Measurements from ENCODE around the gene PTK6. TPM values are rescaled to one million over a fixed set of nuclear protein-coding genes. Genes with fewer than 3 reads are reported as not detected.

The PTK6 gene
- polyA plus RNA-seq, 4 donors, result 0.56 to 87.0 (median 47.5) TPM

DNA sequence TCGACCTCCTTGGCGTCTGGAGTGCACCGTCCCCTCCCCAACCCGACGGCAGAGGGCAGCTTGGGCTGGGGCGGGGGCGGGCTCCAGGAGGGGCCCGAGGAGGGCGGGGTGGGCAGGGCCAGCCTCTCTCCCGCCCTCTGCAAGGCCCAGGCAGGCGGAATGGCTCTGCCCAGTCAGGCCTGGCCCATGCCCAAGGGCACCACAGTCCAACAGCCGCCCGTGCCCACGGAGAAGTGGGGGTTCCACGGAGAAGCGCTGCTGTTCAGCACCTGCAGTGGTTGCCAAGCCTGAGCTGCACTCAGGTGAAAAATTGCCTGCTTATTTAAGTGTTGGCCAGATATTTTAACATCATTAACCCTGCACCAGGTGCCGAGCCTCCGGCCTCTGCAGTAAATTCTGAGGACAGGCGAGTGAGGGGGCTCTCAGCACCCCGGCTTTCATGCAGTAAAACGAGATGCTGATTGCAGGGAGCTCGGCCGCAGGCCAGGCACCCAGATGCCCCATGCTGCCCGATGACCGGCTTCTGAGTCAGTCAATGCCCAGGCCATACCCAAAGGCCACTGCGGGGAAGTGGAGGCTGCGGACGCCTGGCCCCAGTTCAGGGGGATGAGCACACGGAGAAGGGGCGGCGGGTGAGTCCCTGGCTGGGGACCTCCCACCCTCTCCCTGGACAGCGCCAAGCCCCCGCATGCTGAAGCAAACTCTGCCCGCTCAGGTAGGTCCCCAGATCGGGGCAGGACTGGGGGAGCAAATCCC is 10.7 kb upstream of the PTK6 start, which contains the start of gene SRMS:
TSS of gene SRMS (minus strand) at position 25 of the 756 bp plus-strand sequence. CDS start 286 bp downstream, outside the sequence.
- Histone ChIP-seq H3K27ac (ENCODE audit: low read depth in 1 of 3, low read length in 2 of 3) (no peak within 1 kb of the TSS), H3K36me3 (ENCODE audit: control insufficient read depth in 3 of 3, insufficient read depth in 2 of 3, low read depth in 1 of 3, low read length in 3 of 3) (no peaks in the 10 kb centered on the region), H3K4me1 (ENCODE audit: control insufficient read depth in 3 of 3, insufficient read depth in 2 of 3, low read depth in 1 of 3, low read length in 2 of 3) (peaks cover 0 to 25% (median 0%) of the 10 kb centered on the region in 3 donors), H3K27me3 (ENCODE audit: control insufficient read depth in 3 of 3, insufficient read depth in 3 of 3, low read length in 3 of 3) (peaks cover 5 to 47% (median 8%) of the 10 kb centered on the region in 3 donors), H3K4me3 (ENCODE audit: low read depth in 1 of 3, low read length in 3 of 3) (no peak within 1 kb of the TSS), H3K9me3 (ENCODE audit: control insufficient read depth in 2 of 2, insufficient read depth in 1 of 2, low read depth in 1 of 2, low read length in 1 of 2) (no peaks in the 10 kb centered on the region)
- FAIRE-seq (no peak), DNase-seq (no peak)
- 45 to 53% (median 47%) methylated on average over 31 to 35 of the region's 35 CpGs for WGBS, 3 donors

DNA sequence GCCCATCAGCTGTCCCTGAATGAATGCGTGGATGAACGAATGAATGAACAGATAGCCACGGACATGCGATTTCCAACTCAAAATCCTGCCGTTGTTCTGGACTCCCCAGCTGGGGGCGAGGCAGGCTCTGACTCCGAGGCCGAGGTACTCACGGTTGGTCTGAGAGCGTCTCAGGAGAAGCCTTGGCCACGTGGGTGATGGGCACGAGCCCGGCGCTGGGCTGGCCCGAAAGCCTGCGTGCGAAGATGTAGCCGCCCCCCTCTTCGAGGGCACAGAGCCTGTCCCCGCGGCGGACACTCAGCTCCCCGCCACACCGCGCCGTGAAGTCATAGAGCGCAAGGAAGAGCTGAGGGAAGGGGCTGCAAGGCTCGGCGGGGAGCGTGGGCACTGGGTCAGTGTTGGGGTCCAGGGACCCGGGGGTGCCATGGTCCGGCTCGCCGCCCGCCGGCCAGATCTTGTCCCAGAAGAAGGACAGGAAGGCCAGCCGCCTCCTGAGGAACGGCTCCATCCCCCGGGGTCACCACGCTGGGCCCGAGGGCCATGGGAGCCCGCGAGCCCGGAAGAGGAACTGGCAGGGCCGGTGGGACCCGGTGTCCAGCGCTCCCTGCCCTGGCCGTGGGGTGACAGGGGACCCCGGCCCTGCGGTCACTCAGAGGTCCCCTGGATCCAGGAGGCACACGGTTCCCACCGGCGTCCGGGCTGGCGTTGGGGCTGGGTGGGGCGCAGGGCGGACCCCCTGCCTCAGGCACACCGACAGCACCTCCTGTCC is 10.0 kb upstream of the PTK6 start:
- no peak overlapping the region for H3K4me3 ChIP-seq (ENCODE audit: low read depth in 1 of 3, low read length in 3 of 3)
- peaks cover 0 to 25% (median 0%) of the 10 kb centered on the region in 3 donors for H3K4me1 ChIP-seq (ENCODE audit: control insufficient read depth in 3 of 3, insufficient read depth in 2 of 3, low read depth in 1 of 3, low read length in 2 of 3)
- 53 to 62% (median 58%) methylated on average over 38 to 58 of the region's 58 CpGs for WGBS, 3 donors
- no peak overlapping the region for H3K27ac ChIP-seq (ENCODE audit: low read depth in 1 of 3, low read length in 2 of 3)
- no peaks in the 10 kb centered on the region for H3K9me3 ChIP-seq (ENCODE audit: control insufficient read depth in 2 of 2, insufficient read depth in 1 of 2, low read depth in 1 of 2, low read length in 1 of 2)
- FAIRE-seq, result no peak
- H3K36me3 ChIP-seq (ENCODE audit: control insufficient read depth in 3 of 3, insufficient read depth in 2 of 3, low read depth in 1 of 3, low read length in 3 of 3), result no peaks in the 10 kb centered on the region
- H3K27me3 ChIP-seq (ENCODE audit: control insufficient read depth in 3 of 3, insufficient read depth in 3 of 3, low read length in 3 of 3), result peaks cover 5 to 47% (median 8%) of the 10 kb centered on the region in 3 donors
- no peak for DNase-seq

DNA sequence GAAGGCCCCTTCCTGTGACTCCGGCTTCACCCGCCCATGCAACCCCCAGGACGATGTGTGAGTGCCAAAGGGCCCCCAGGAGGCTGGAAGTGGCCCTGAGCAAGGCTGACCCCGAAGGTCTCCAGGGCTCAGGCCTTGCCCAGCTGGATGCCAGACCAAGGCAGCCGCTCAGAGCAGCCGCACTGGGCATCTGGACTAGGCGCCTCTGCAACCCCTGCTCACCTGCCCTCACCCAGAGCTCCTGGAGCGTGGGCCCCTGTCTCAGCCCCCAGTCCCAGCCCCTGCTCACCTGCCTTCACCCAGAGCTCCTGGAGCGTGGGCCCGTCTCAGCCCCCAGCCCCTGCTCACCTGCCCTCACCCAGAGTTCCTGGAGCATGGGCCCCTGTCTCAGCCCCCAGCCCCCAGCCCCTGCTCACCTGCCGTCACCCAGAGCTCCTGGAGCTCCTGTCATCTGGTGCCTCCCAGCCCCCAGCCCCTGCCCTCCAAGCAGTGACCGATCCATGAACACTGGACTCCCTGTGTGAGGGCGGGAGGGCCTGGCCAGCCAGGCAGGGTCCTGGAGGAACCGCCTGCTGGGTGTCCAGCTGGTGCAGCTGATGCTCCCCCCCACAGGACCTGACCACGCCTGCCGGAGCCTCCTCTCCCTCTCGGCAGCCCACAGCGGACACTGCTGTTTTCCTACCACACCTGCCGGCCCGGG is 9.2 kb upstream of the PTK6 start:
- no peak overlapping the region for H3K4me3 ChIP-seq (ENCODE audit: low read depth in 1 of 3, low read length in 3 of 3)
- H3K9me3 ChIP-seq (ENCODE audit: control insufficient read depth in 2 of 2, insufficient read depth in 1 of 2, low read depth in 1 of 2, low read length in 1 of 2), result no peaks in the 10 kb centered on the region
- peaks cover 5 to 47% (median 8%) of the 10 kb centered on the region in 3 donors for H3K27me3 ChIP-seq (ENCODE audit: control insufficient read depth in 3 of 3, insufficient read depth in 3 of 3, low read length in 3 of 3)
- H3K4me1 ChIP-seq (ENCODE audit: control insufficient read depth in 3 of 3, insufficient read depth in 2 of 3, low read depth in 1 of 3, low read length in 2 of 3), result peaks cover 0 to 25% (median 0%) of the 10 kb centered on the region in 3 donors
- WGBS, 3 donors, result 35 to 70% (median 49%) methylated on average over 17 to 20 of the region's 20 CpGs
- no peak for FAIRE-seq
- no peak for DNase-seq
- H3K27ac ChIP-seq (ENCODE audit: low read depth in 1 of 3, low read length in 2 of 3), result no peak overlapping the region
- H3K36me3 ChIP-seq (ENCODE audit: control insufficient read depth in 3 of 3, insufficient read depth in 2 of 3, low read depth in 1 of 3, low read length in 3 of 3), result no peaks in the 10 kb centered on the region

DNA sequence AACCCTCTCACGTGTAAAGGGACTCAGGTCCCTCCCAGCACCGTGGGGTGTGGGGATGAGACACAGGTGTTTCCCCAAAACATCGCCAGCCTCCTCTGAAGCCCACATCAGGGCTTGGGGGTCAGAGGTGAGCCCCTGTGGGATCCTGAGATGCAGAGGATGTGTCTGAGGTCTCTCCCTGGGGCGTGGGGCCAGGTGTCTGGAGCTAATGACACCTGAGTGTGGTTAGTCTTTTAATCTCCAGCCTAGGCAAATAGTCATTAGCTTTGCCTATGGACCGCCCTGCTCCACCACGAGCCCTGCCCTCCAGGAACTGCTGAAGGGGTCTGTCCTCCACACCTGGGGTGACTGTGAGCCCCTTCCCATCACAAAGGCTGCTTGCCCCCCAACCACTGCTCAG is 8.6 kb upstream of the PTK6 start:
- Histone ChIP-seq H3K4me3 (ENCODE audit: low read depth in 1 of 3, low read length in 3 of 3) (no peak overlapping the region), H3K27ac (ENCODE audit: low read depth in 1 of 3, low read length in 2 of 3) (peak overlapping the region in 1 of 3 donors; percentile 69), H3K27me3 (ENCODE audit: control insufficient read depth in 3 of 3, insufficient read depth in 3 of 3, low read length in 3 of 3) (peaks cover 5 to 44% (median 8%) of the 10 kb centered on the region in 3 donors), H3K4me1 (ENCODE audit: control insufficient read depth in 3 of 3, insufficient read depth in 2 of 3, low read depth in 1 of 3, low read length in 2 of 3) (peaks cover 0 to 25% (median 0%) of the 10 kb centered on the region in 3 donors), H3K9me3 (ENCODE audit: control insufficient read depth in 2 of 2, insufficient read depth in 1 of 2, low read depth in 1 of 2, low read length in 1 of 2) (no peaks in the 10 kb centered on the region), H3K36me3 (ENCODE audit: control insufficient read depth in 3 of 3, insufficient read depth in 2 of 3, low read depth in 1 of 3, low read length in 3 of 3) (no peaks in the 10 kb centered on the region)
- 12 to 43% (median 17%) methylated on average over 6 of the region's 6 CpGs for WGBS, 3 donors
- no peak for FAIRE-seq
- DNase-seq, result peak in 1 of 2 donors; percentile 51

DNA sequence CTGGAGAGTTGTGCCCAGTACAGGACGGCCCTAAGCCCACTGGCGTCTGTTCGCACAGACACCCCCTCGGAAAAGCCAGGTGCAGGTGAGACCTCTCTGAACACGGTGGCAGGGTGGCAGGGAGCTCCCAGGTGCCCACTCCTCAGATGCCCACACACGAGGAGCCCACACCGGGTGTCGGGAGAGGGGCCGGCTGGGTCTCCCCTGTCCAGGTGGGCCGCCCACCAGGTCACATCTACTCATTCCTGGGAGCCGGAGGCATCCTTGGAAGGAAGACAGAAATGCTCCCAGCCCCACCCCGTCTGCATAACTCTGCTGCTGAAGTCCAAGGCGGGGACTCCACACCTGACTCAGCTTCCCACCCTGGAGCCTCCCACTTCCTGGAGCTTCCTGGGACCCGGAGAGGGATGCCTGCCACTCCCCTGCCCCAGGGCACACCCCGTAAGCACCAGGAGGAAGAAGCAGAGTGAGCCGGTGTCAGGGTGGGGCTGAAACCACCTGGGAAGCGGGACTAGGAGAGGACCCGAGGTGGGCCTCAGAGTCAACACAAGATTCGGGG is 7.9 kb upstream of the PTK6 start:
- DNase-seq (peak; percentile 85 to 87), FAIRE-seq (no peak)
- Histone ChIP-seq H3K27me3 (ENCODE audit: control insufficient read depth in 3 of 3, insufficient read depth in 3 of 3, low read length in 3 of 3) (peaks cover 5 to 42% (median 8%) of the 10 kb centered on the region in 3 donors), H3K9me3 (ENCODE audit: control insufficient read depth in 2 of 2, insufficient read depth in 1 of 2, low read depth in 1 of 2, low read length in 1 of 2) (no peaks in the 10 kb centered on the region), H3K4me1 (ENCODE audit: control insufficient read depth in 3 of 3, insufficient read depth in 2 of 3, low read depth in 1 of 3, low read length in 2 of 3) (peaks cover 0 to 25% (median 0%) of the 10 kb centered on the region in 3 donors), H3K27ac (ENCODE audit: low read depth in 1 of 3, low read length in 2 of 3) (peak overlapping the region in 2 of 3 donors; percentile 14 to 69), H3K36me3 (ENCODE audit: control insufficient read depth in 3 of 3, insufficient read depth in 2 of 3, low read depth in 1 of 3, low read length in 3 of 3) (no peaks in the 10 kb centered on the region), H3K4me3 (ENCODE audit: low read depth in 1 of 3, low read length in 3 of 3) (no peak overlapping the region)
- WGBS, 3 donors, result 17 to 63% (median 43%) methylated on average over 18 to 19 of the region's 19 CpGs

DNA sequence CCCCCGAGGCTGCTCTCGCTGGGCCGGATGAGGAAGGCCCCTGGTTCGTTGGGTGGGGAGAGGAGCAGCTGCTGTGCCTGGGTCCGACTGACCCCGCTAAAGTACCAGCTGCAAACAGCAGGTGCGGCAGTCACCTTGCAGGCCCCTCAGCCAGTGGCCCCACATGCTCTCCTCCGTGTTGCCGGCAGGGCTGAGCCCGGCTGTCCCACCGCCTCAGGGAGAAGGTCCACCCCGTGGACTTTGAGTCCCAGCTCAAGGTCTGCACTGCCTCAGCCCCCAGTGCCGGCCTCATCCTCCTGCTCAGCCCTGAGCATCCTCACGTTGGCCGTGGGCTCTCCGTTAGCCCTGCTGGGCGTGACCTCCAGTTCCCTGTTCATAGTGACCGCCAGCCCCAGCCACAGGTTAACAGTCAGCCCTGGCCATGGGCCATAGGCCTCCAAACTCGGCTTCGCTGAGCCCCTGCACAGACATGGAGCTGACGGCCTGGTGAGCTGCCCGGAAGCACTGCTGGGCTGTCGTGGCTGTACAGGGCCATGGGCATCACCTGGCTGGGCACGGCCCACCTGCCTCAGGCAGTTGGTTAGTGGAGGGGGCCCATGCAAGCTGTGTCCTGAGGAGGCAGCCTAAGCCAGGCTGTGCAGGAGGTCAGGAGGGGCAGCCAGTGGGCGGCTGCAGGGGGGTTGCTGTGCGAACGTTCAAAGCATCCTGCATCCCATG is 7.2 kb upstream of the PTK6 start:
- Histone ChIP-seq H3K36me3 (ENCODE audit: control insufficient read depth in 3 of 3, insufficient read depth in 2 of 3, low read depth in 1 of 3, low read length in 3 of 3) (no peaks in the 10 kb centered on the region), H3K27me3 (ENCODE audit: control insufficient read depth in 3 of 3, insufficient read depth in 3 of 3, low read length in 3 of 3) (peaks cover 2 to 38% (median 8%) of the 10 kb centered on the region in 3 donors), H3K4me3 (ENCODE audit: low read depth in 1 of 3, low read length in 3 of 3) (no peak overlapping the region), H3K9me3 (ENCODE audit: control insufficient read depth in 2 of 2, insufficient read depth in 1 of 2, low read depth in 1 of 2, low read length in 1 of 2) (no peaks in the 10 kb centered on the region), H3K4me1 (ENCODE audit: control insufficient read depth in 3 of 3, insufficient read depth in 2 of 3, low read depth in 1 of 3, low read length in 2 of 3) (peaks cover 0 to 25% (median 0%) of the 10 kb centered on the region in 3 donors), H3K27ac (ENCODE audit: low read depth in 1 of 3, low read length in 2 of 3) (no peak overlapping the region)
- DNase-seq, result peak in 1 of 2 donors; percentile 78
- FAIRE-seq, result no peak
- 25 to 57% (median 32%) methylated on average over 25 to 27 of the region's 27 CpGs for WGBS, 3 donors

DNA sequence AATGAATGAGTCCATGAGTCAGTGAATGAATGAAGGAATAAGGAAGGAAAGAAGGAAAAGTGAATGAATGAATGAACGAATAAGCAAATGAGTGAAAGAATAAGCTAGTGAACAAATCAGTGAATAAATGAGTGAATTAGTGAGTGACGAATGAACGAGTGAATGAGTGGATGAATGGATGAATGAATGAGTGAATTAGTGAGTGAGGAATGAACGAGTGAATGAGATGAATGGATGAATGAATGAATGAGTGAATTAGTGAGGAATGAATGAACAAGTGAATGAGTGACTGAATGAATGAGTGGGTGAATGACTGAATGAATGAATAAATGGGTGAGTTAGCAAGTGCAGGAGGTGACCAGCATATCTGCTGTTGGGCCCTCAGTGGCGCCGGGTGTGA is 6.6 kb upstream of the PTK6 start:
- H3K9me3 ChIP-seq (ENCODE audit: control insufficient read depth in 2 of 2, insufficient read depth in 1 of 2, low read depth in 1 of 2, low read length in 1 of 2), result no peaks in the 10 kb centered on the region
- WGBS, 3 donors, result 60 to 84% (median 81%) methylated on average over 6 of the region's 6 CpGs
- H3K4me3 ChIP-seq (ENCODE audit: low read depth in 1 of 3, low read length in 3 of 3), result no peak overlapping the region
- H3K36me3 ChIP-seq (ENCODE audit: control insufficient read depth in 3 of 3, insufficient read depth in 2 of 3, low read depth in 1 of 3, low read length in 3 of 3), result no peaks in the 10 kb centered on the region
- FAIRE-seq, result no peak
- peaks cover 0 to 25% (median 0%) of the 10 kb centered on the region in 3 donors for H3K4me1 ChIP-seq (ENCODE audit: control insufficient read depth in 3 of 3, insufficient read depth in 2 of 3, low read depth in 1 of 3, low read length in 2 of 3)
- no peak overlapping the region for H3K27ac ChIP-seq (ENCODE audit: low read depth in 1 of 3, low read length in 2 of 3)
- peaks cover 0 to 33% (median 8%) of the 10 kb centered on the region in 3 donors for H3K27me3 ChIP-seq (ENCODE audit: control insufficient read depth in 3 of 3, insufficient read depth in 3 of 3, low read length in 3 of 3)
- DNase-seq, result no peak

Data from small intestine (tissue), 7 donors.